Measurements from ENCODE around the gene CAMTA1. TPM values are rescaled to one million over a fixed set of nuclear protein-coding genes. Genes with fewer than 3 reads are reported as not detected.

The CAMTA1 gene
- total RNA-seq, 1 donor from 2014 or later, result 160 TPM

- H3K36me3 ChIP-seq, result no peaks in the 10 kb centered on the region
- intact Hi-C loops (cut with micrococcal nuclease), result no loop called here
- no peaks in the 10 kb centered on the region for H3K9me3 ChIP-seq (replicated peaks)
- TF ChIP-seq CTCF (IDR thresholded peaks at IDR 0.05; ENCODE audit: borderline replicate concordance), result no peak
- DNase-seq, result no peak
- no peak overlapping the region for H3K4me3 ChIP-seq
- peaks cover 4% of the 10 kb centered on the region for H3K27me3 ChIP-seq (ENCODE audit: low read depth)
- H3K27ac ChIP-seq (replicated peaks), result no peak overlapping the region
- H3K4me1 ChIP-seq, result peaks cover 23% of the 10 kb centered on the region
These were observed 504.4 kb downstream of the CAMTA1 start for GRCh38 chr1:7289694-7290093.

GRCh38 chr1:7290971-7291970 lies 506.0 kb downstream of the CAMTA1 start:
- Histone ChIP-seq H3K4me1 (peaks cover 23% of the 10 kb centered on the region), H3K36me3 (no peaks in the 10 kb centered on the region), H3K27me3 (ENCODE audit: low read depth) (peaks cover 4% of the 10 kb centered on the region), H3K27ac (replicated peaks) (peak overlapping the region; percentile 81), H3K4me3 (no peak overlapping the region), H3K9me3 (replicated peaks) (peaks cover 8% of the 10 kb centered on the region)
- TF ChIP-seq CTCF (IDR thresholded peaks at IDR 0.05; ENCODE audit: borderline replicate concordance), result no peak
- peak; percentile 64 for DNase-seq
- intact Hi-C loops (cut with micrococcal nuclease), result no loop called here

- TF ChIP-seq CTCF (IDR thresholded peaks at IDR 0.05; ENCODE audit: borderline replicate concordance), result no peak
These were observed 506.9 kb downstream of the CAMTA1 start for GRCh38 chr1:7292036-7292681.

GRCh38 chr1:7292714-7293419 lies 507.6 kb downstream of the CAMTA1 start:
- DNase-seq, result no peak
- Histone ChIP-seq H3K27me3 (ENCODE audit: low read depth) (peaks cover 4% of the 10 kb centered on the region), H3K4me1 (peaks cover 23% of the 10 kb centered on the region), H3K9me3 (replicated peaks) (peaks cover 23% of the 10 kb centered on the region), H3K27ac (replicated peaks) (no peak overlapping the region), H3K4me3 (no peak overlapping the region), H3K36me3 (no peaks in the 10 kb centered on the region)
- intact Hi-C loops (cut with micrococcal nuclease), result no loop called here
- no peak for TF ChIP-seq CTCF (IDR thresholded peaks at IDR 0.05; ENCODE audit: borderline replicate concordance)

More at GRCh38 chr1:7292036-7292681, 506.9 kb downstream of the CAMTA1 start:
- H3K27me3 ChIP-seq (ENCODE audit: low read depth), result peaks cover 4% of the 10 kb centered on the region
- H3K27ac ChIP-seq (replicated peaks), result peak overlapping the region; percentile 81
- peaks cover 23% of the 10 kb centered on the region for H3K4me1 ChIP-seq
- no peaks in the 10 kb centered on the region for H3K36me3 ChIP-seq
- no peak for DNase-seq
- H3K4me3 ChIP-seq, result no peak overlapping the region
- H3K9me3 ChIP-seq (replicated peaks), result peaks cover 17% of the 10 kb centered on the region
- intact Hi-C loops (cut with micrococcal nuclease), result no loop called here

All from left ventricle myocardium inferior (tissue), 1 donor.